Progenitor cell of endocrine pancreas (in vitro differentiated cells): ENCODE results near the gene SLC41A3. TPM values are rescaled to one million over a fixed set of nuclear protein-coding genes. Genes with fewer than 3 reads are reported as not detected.

Source experiments
- DNase-seq: peaks from one replicate; pipeline ENCODE4 v3.0.0; 2021; ENCODE audit warnings: low spot score; ENCODE audit not compliant: unreplicated experiment
- H3K27ac Mint-ChIP-seq: 2 replicates; pipeline ENCODE4 v1.8.0; 2021; ENCODE audit warnings: mild to moderate bottlenecking, moderate library complexity, mixed read lengths
- H3K27me3 Mint-ChIP-seq: 2 replicates; pipeline ENCODE4 v1.8.0; 2021; ENCODE audit warnings: mixed read lengths
- H3K36me3 Mint-ChIP-seq: 2 replicates; pipeline ENCODE4 v1.8.0; 2022; ENCODE audit warnings: mixed read lengths; ENCODE audit not compliant: insufficient read depth
- H3K4me1 Mint-ChIP-seq: 2 replicates; pipeline ENCODE4 v1.8.0; 2021; ENCODE audit warnings: low read depth, mixed read lengths
- H3K4me3 Mint-ChIP-seq: 2 replicates; pipeline ENCODE4 v1.8.0; 2021; ENCODE audit warnings: low read depth, mild to moderate bottlenecking, moderate library complexity, mixed read lengths
- H3K9me3 Mint-ChIP-seq: 2 replicates; pipeline ENCODE4 v1.8.0; 2021; ENCODE audit warnings: low read depth, mixed read lengths
- total RNA-seq: library from RNA; stranded (reverse); gene quantifications from 2 replicates; pipeline ENCODE4 v1.2.1, GENCODE V29; 2021
- TF ChIP-seq, protein P1 (sequence below): fragments of 200-600 bp; sonication (generic); IDR thresholded peaks from one replicate; pipeline ENCODE4 v1.5.0; 2021; ENCODE audit warnings: antibody characterized with exemption, mild to moderate bottlenecking; ENCODE audit not compliant: unreplicated experiment

The SLC41A3 gene
- total RNA-seq, 1 donor from 2014 or later, result 62.4 TPM

- no peaks in the 10 kb centered on the region for H3K9me3 Mint-ChIP-seq
- TF ChIP-seq, protein P1, sequence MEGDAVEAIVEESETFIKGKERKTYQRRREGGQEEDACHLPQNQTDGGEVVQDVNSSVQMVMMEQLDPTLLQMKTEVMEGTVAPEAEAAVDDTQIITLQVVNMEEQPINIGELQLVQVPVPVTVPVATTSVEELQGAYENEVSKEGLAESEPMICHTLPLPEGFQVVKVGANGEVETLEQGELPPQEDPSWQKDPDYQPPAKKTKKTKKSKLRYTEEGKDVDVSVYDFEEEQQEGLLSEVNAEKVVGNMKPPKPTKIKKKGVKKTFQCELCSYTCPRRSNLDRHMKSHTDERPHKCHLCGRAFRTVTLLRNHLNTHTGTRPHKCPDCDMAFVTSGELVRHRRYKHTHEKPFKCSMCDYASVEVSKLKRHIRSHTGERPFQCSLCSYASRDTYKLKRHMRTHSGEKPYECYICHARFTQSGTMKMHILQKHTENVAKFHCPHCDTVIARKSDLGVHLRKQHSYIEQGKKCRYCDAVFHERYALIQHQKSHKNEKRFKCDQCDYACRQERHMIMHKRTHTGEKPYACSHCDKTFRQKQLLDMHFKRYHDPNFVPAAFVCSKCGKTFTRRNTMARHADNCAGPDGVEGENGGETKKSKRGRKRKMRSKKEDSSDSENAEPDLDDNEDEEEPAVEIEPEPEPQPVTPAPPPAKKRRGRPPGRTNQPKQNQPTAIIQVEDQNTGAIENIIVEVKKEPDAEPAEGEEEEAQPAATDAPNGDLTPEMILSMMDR, result no peak
- H3K27me3 Mint-ChIP-seq, result no peaks in the 10 kb centered on the region
- no peak overlapping the region for H3K4me3 Mint-ChIP-seq
- no peak for DNase-seq
- H3K36me3 Mint-ChIP-seq, result peaks cover 10% of the 10 kb centered on the region
- peaks cover 2% of the 10 kb centered on the region for H3K4me1 Mint-ChIP-seq
- no peak overlapping the region for H3K27ac Mint-ChIP-seq
Measured at GRCh38 chr3:126017362-126017761, 66.6 kb downstream of the SLC41A3 start.

DNA sequence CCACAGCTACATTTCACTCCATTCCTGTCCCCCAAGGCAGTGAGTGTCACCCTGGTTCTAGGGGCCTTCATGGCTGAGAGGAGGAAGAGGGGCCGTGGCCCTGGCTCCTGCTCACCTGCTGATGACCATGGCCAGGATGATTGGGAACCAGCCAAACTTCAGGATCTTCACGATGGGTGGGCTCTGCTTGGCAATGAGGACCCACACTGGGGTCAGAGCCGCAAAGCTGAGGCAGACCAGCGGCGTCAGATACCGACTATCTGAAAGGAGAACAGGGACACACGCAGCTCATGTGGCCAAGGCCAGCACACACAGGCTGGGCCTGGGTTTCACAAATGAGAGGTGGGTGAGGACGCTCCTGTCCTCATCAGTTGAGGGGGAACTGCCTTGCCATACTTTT, 67.3 kb downstream of the SLC41A3 start:
- no peaks in the 10 kb centered on the region for H3K9me3 Mint-ChIP-seq
- H3K4me1 Mint-ChIP-seq, result peaks cover 2% of the 10 kb centered on the region
- H3K4me3 Mint-ChIP-seq, result no peak overlapping the region
- TF ChIP-seq, protein P1, result no peak
- DNase-seq, result no peak
- peaks cover 15% of the 10 kb centered on the region for H3K36me3 Mint-ChIP-seq
- H3K27me3 Mint-ChIP-seq, result no peaks in the 10 kb centered on the region
- H3K27ac Mint-ChIP-seq, result no peak overlapping the region

- Mint-ChIP-seq H3K27ac (no peak overlapping the region), H3K4me1 (no peaks in the 10 kb centered on the region), H3K27me3 (no peaks in the 10 kb centered on the region), H3K36me3 (peaks cover 15% of the 10 kb centered on the region), H3K4me3 (no peak overlapping the region), H3K9me3 (no peaks in the 10 kb centered on the region)
- no peak for DNase-seq
- TF ChIP-seq, protein P1, result no peak
Measured at GRCh38 chr3:126015075-126015474, 68.8 kb downstream of the SLC41A3 start.

DNA sequence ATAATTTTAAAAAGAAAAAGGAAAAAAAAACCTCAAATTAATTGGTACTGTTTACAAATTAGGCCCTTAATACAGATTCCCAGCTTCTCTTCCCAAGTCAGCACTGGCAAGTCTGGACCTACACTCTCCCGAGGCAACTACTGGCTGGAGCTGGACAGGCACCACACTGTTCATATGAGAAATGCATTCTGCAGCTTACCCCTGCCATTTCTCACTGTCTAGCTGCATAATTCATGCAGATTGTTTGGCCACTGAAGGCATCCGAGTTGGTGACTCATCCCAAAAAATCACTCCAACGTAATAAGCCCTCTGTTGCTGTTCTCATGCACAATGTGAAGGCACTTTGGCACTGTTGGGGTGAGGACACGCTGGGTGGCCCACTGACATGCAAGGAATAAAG, 69.7 kb downstream of the SLC41A3 start:
- Mint-ChIP-seq H3K4me3 (no peak overlapping the region), H3K27me3 (no peaks in the 10 kb centered on the region), H3K36me3 (peaks cover 15% of the 10 kb centered on the region), H3K4me1 (no peaks in the 10 kb centered on the region), H3K27ac (no peak overlapping the region), H3K9me3 (no peaks in the 10 kb centered on the region)
- TF ChIP-seq, protein P1, result no peak
- DNase-seq, result no peak

DNA sequence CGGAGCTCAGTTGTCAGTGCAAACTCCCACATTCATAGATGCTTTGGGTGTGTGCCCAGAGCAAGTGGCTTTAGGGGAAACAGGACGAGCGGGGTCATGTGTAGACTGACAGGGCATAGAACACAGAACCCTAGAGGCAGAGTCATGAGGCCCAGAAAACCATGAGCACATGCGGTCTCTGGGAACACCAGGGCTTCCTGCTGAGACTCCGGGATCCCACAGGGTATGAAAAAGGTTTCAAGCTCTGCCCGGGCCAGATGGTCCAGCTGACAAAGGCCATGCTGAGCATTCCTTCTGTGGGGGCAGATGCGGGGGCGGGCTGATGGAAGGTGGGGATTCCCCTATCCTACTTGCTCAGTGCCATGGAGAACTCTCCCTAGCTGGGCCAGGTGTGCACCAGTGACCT, 70.2 kb downstream of the SLC41A3 start:
- peaks cover 17% of the 10 kb centered on the region for H3K36me3 Mint-ChIP-seq
- DNase-seq, result no peak
- H3K27me3 Mint-ChIP-seq, result no peaks in the 10 kb centered on the region
- no peaks in the 10 kb centered on the region for H3K4me1 Mint-ChIP-seq
- TF ChIP-seq, protein P1, result no peak
- no peaks in the 10 kb centered on the region for H3K9me3 Mint-ChIP-seq
- H3K27ac Mint-ChIP-seq, result peak overlapping the region; percentile 27
- H3K4me3 Mint-ChIP-seq, result no peak overlapping the region
